Neural progenitor cell (in vitro differentiated cells): Measurements from ENCODE around the gene SLC10A1.

Source experiments
- EZH2 ChIP-seq: fragments of 200-600 bp; sonication (generic); IDR thresholded peaks from 2 replicates; pipeline ENCODE4 v1.6.1; 2017; ENCODE audit warnings: antibody characterized with exemption, mild to moderate bottlenecking, moderate library complexity
- TF ChIP-seq, protein P1 (sequence below): fragments of 200-600 bp; sonication (generic); IDR thresholded peaks from 2 replicates; pipeline ENCODE4 v1.5.1; 2017; ENCODE audit warnings: antibody characterized with exemption, mild to moderate bottlenecking

- TF ChIP-seq, protein P1, sequence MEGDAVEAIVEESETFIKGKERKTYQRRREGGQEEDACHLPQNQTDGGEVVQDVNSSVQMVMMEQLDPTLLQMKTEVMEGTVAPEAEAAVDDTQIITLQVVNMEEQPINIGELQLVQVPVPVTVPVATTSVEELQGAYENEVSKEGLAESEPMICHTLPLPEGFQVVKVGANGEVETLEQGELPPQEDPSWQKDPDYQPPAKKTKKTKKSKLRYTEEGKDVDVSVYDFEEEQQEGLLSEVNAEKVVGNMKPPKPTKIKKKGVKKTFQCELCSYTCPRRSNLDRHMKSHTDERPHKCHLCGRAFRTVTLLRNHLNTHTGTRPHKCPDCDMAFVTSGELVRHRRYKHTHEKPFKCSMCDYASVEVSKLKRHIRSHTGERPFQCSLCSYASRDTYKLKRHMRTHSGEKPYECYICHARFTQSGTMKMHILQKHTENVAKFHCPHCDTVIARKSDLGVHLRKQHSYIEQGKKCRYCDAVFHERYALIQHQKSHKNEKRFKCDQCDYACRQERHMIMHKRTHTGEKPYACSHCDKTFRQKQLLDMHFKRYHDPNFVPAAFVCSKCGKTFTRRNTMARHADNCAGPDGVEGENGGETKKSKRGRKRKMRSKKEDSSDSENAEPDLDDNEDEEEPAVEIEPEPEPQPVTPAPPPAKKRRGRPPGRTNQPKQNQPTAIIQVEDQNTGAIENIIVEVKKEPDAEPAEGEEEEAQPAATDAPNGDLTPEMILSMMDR, result no peak
- TF ChIP-seq EZH2, result no peak
These were observed 46.5 kb downstream of the SLC10A1 start for GRCh38 chr14:69750495-69750894.
